H1 (cell line): ENCODE results near the gene TMEM41A. TPM values are rescaled to one million over a fixed set of nuclear protein-coding genes. Genes with fewer than 3 reads are reported as not detected.

ENCODE experiments used
- CTCF ChIA-PET: fragments of 300-600 bp; sonication (Branson Sonifier 250); formaldehyde crosslinking; loops from one replicate; lab custom pipeline; 2021; ENCODE audit not compliant: partially characterized antibody; lab: Charles Lee
- POLR2A ChIA-PET: fragments of 300-600 bp; sonication (Branson Sonifier 250); formaldehyde crosslinking; loops from one replicate; lab custom pipeline; 2021; ENCODE audit warnings: inconsistent platforms; ENCODE audit not compliant: partially characterized antibody; lab: Charles Lee
- DNase-seq, 2 experiments: peaks; one replicate each; pipeline versions ENCODE4 v3.0.0 to v3.0.0-alpha.2; 2010 to 2022; ENCODE audit warnings: low spot score in 2 of 2, low read depth in 1 of 2, mixed read lengths in 1 of 2
- FAIRE-seq: peaks from 2 replicates; lab custom pipeline; 2011; peaks lifted over from hg19 to GRCh38; lab: Jason Lieb, UNC
- H2AFZ ChIP-seq: 2 replicates; pipeline ENCODE4 v1.8.1; 2012; ENCODE audit warnings: low read length, inconsistent platforms
- H2AK5ac ChIP-seq: 2 replicates; pipeline ENCODE4 v1.6.1; 2013; ENCODE audit warnings: low read depth, low read length
- H2BK120ac ChIP-seq: replicated peaks from 2 replicates; pipeline ENCODE3; 2013; ENCODE audit warnings: low read depth, low read length, inconsistent platforms
- H2BK12ac ChIP-seq: 2 replicates; pipeline ENCODE4 v1.6.1; 2013; ENCODE audit warnings: low read depth, low read length
- H2BK15ac ChIP-seq: 2 replicates; pipeline ENCODE4 v1.6.1; 2013; ENCODE audit warnings: low read length
- H2BK20ac ChIP-seq: 2 replicates; pipeline ENCODE4 v1.6.1; 2013; ENCODE audit warnings: low read length
- H2BK5ac ChIP-seq: 2 replicates; pipeline ENCODE4 v1.6.1; 2013; ENCODE audit warnings: low read depth, low read length
- H3K14ac ChIP-seq: 2 replicates; pipeline ENCODE4 v1.6.1; 2013; ENCODE audit warnings: inconsistent platforms; ENCODE audit not compliant: insufficient read length
- H3K18ac ChIP-seq: 2 replicates; pipeline ENCODE4 v1.6.1; 2013; ENCODE audit warnings: low read length; ENCODE audit errors: extremely low read depth
- H3K23ac ChIP-seq: 2 replicates; pipeline ENCODE4 v1.6.1; 2013; ENCODE audit warnings: inconsistent platforms; ENCODE audit not compliant: insufficient read length
- H3K23me2 ChIP-seq: 2 replicates; pipeline ENCODE4 v1.6.1; 2013; ENCODE audit warnings: low read depth, low read length
- H3K27ac ChIP-seq: 2 replicates; pipeline ENCODE4 v1.6.1; 2011; ENCODE audit warnings: low read depth, low read length, inconsistent platforms
- H3K27me3 ChIP-seq, 4 experiments: replicated peaks in 1 of 4; 1 replicate in 1 of 4; 2 replicates in 3 of 4; pipeline versions ENCODE4 v1.6.1 to v1.8.1; 2011 to 2013; ENCODE audit warnings: low read length in 3 of 4, mild to moderate bottlenecking in 3 of 4, inconsistent platforms in 2 of 4, mixed read lengths in 2 of 4, moderate library complexity in 1 of 4; ENCODE audit not compliant: control insufficient read depth in 3 of 4, insufficient read depth in 3 of 4; ENCODE audit errors: extremely low read depth in 1 of 4
- H3K36me3 ChIP-seq, 4 experiments: 2 replicates each; pipeline versions ENCODE4 v1.6.1 to v1.8.1; 2011 to 2013; ENCODE audit warnings: mild to moderate bottlenecking in 4 of 4, low read length in 3 of 4, moderate library complexity in 2 of 4, control low read depth in 1 of 4, inconsistent platforms in 1 of 4; ENCODE audit not compliant: insufficient read depth in 4 of 4, control insufficient read depth in 2 of 4
- H3K4ac ChIP-seq: replicated peaks from 2 replicates; pipeline ENCODE3; 2013; ENCODE audit warnings: low read length, low read depth, mixed read lengths, inconsistent platforms; ENCODE audit not compliant: insufficient read length
- H3K4me1 ChIP-seq, 4 experiments: replicated peaks in 1 of 4; 1 replicate in 1 of 4; 2 replicates in 3 of 4; pipeline versions ENCODE4 v1.6.1 to v1.8.1; 2011 to 2013; ENCODE audit warnings: low read length in 3 of 4, inconsistent platforms in 2 of 4, mixed read lengths in 1 of 4; ENCODE audit not compliant: insufficient read depth in 4 of 4, control insufficient read depth in 3 of 4
- H3K4me2 ChIP-seq, 2 experiments: 2 replicates each; pipeline versions ENCODE4 v1.6.1 to v1.8.1; 2011 to 2013; ENCODE audit warnings: low read depth in 2 of 2, low read length in 2 of 2, control low read depth in 1 of 2, inconsistent platforms in 1 of 2, mild to moderate bottlenecking in 1 of 2; ENCODE audit not compliant: insufficient read depth in 1 of 2
- H3K4me3 ChIP-seq, 4 experiments: fragments of 200-600, 300-600 bp in 1 of 4; sonication (generic), shearing (Covaris generic), sonication (Bioruptor Twin) in 1 of 4; 2 replicates each; pipeline versions ENCODE4 v1.5.1 to v1.8.1; 2011 to 2016; ENCODE audit warnings: low read length in 4 of 4, low read depth in 3 of 4, control low read depth in 2 of 4, inconsistent platforms in 2 of 4, mild to moderate bottlenecking in 2 of 4, mixed read lengths in 1 of 4, moderate library complexity in 1 of 4; ENCODE audit not compliant: insufficient read depth in 2 of 4; ENCODE audit errors: extremely low read depth in 1 of 4
- H3K56ac ChIP-seq: replicated peaks from 2 replicates; pipeline ENCODE3; 2013; ENCODE audit warnings: low read depth, mild to moderate bottlenecking, mixed read lengths, low read length, inconsistent platforms; ENCODE audit not compliant: insufficient read length
- H3K79me1 ChIP-seq: 2 replicates; pipeline ENCODE4 v1.6.1; 2013; ENCODE audit warnings: low read depth, low read length, control low read depth
- H3K79me2 ChIP-seq, 2 experiments: 2 replicates each; pipeline versions ENCODE4 v1.6.1 to v1.8.1; 2012 to 2013; ENCODE audit warnings: low read length in 2 of 2, mild to moderate bottlenecking in 2 of 2, inconsistent platforms in 1 of 2; ENCODE audit not compliant: insufficient read depth in 2 of 2, control insufficient read depth in 1 of 2
- H3K9ac ChIP-seq, 4 experiments: replicated peaks in 1 of 4; 1 replicate in 1 of 4; 2 replicates in 3 of 4; pipeline versions ENCODE4 v1.6.1 to v1.8.1; 2011 to 2013; ENCODE audit warnings: low read depth in 3 of 4, low read length in 3 of 4, control low read depth in 2 of 4, mild to moderate bottlenecking in 2 of 4, moderate library complexity in 2 of 4, inconsistent platforms in 1 of 4; ENCODE audit errors: extremely low read depth in 1 of 4
- H3K9me3 ChIP-seq, 2 experiments: 2 replicates each; pipeline versions ENCODE4 v1.6.1 to v1.8.1; 2012 to 2013; ENCODE audit warnings: mild to moderate bottlenecking in 2 of 2, moderate library complexity in 2 of 2, control low read depth in 1 of 2, inconsistent platforms in 1 of 2, low read depth in 1 of 2, low read length in 1 of 2, mixed read lengths in 1 of 2; ENCODE audit not compliant: insufficient read depth in 2 of 2
- H4K20me1 ChIP-seq, 2 experiments: replicated peaks in 1 of 2; 2 replicates each; pipeline versions ENCODE3 to v1.8.1; 2011 to 2013; ENCODE audit warnings: inconsistent platforms in 2 of 2, low read length in 2 of 2, mild to moderate bottlenecking in 1 of 2; ENCODE audit not compliant: insufficient read depth in 2 of 2, control insufficient read depth in 1 of 2
- H4K5ac ChIP-seq: 2 replicates; pipeline ENCODE4 v1.6.1; 2013; ENCODE audit warnings: low read length, low read depth, mixed read lengths, inconsistent platforms; ENCODE audit not compliant: insufficient read length
- H4K8ac ChIP-seq: 2 replicates; pipeline ENCODE4 v1.8.0; 2013; ENCODE audit warnings: mild to moderate bottlenecking, moderate library complexity, low read length, inconsistent platforms; ENCODE audit not compliant: insufficient read depth; ENCODE audit errors: extremely low read depth
- H4K91ac ChIP-seq: replicated peaks from 2 replicates; pipeline ENCODE3; 2013; ENCODE audit warnings: low read length, mixed read lengths, inconsistent platforms; ENCODE audit not compliant: insufficient read length
- CREB1 ChIP-seq: IDR thresholded peaks from 2 replicates; pipeline ENCODE4 v1.6.1; 2012; ENCODE audit warnings: inconsistent platforms
- EZH2 ChIP-seq: fragments of 200-600 bp; sonication (generic); IDR thresholded peaks from 2 replicates; pipeline ENCODE4 v1.7.1; 2012; ENCODE audit warnings: low read depth, mild to moderate bottlenecking, moderate library complexity, low read length, inconsistent platforms; ENCODE audit not compliant: severe bottlenecking
- POLR2AphosphoS5 ChIP-seq: IDR thresholded peaks from 2 replicates; pipeline ENCODE4 v1.6.1; 2011; ENCODE audit warnings: low read depth, low read length
- TAF7 ChIP-seq: optimal IDR thresholded peaks from 2 replicates; pipeline ENCODE3; 2011; ENCODE audit warnings: low read depth, mild to moderate bottlenecking, inconsistent platforms, low read length, moderate library complexity, borderline replicate concordance
- TCF12 ChIP-seq: IDR thresholded peaks from 2 replicates; pipeline ENCODE4 v1.6.1; 2011; ENCODE audit warnings: low read depth, mild to moderate bottlenecking, low read length
- YY1 ChIP-seq: IDR thresholded peaks from 2 replicates; pipeline ENCODE4 v1.6.1; 2011; ENCODE audit warnings: low read depth, mild to moderate bottlenecking, low read length
- WGBS, 2 experiments: shearing (Covaris generic) in 1 of 2; methylation state at CpG; one replicate each; pipeline versions ENCODE4 v1.1.6 to v1.1.7; 2013 to 2015; ENCODE audit warnings: low lambda C conversion rate in 2 of 2, mixed read lengths in 2 of 2, inconsistent platforms in 1 of 2, low coverage in 1 of 2, missing lambda C conversion rate in 1 of 2; ENCODE audit not compliant: insufficient replicate concordance in 2 of 2, insufficient coverage in 1 of 2, insufficient read length in 1 of 2; ENCODE audit errors: extremely low coverage in 1 of 2, missing lambda C conversion rate in 1 of 2; 5-methylcytosine and 5-hydroxymethylcytosine counted together
- polyA plus RNA-seq, 7 experiments: library from polyadenylated mRNA; depleted of rRNA in 3 of 7; stranded (reverse) in 5 of 7; unstranded in 2 of 7; fragments of >200 nt in 5 of 7; fragments of 200-250 nt in 2 of 7; gene quantifications; 1 replicate in 5 of 7; 2 replicates in 1 of 7; 4 replicates in 1 of 7; pipeline versions ENCODE4 v1.2.1 to v1.2.3, GENCODE V29; 2011 to 2013; ENCODE audit warnings: missing spikeins in 2 of 7, mixed read lengths in 2 of 7
- total RNA-seq: library from RNA; stranded (reverse); fragmentation: NEBNext Ultra II Directional; extraction: Animal tissue kit (Norgen Biotek cat#: 25700); gene quantifications from 2 replicates; pipeline ENCODE4 v1.2.1, GENCODE V29; 2021

Gene TMEM41A
- total and polyA plus RNA-seq, 2 of the 8 experiments (the other 6 are each of a cell fraction or from before 2014, with no cell fraction given) = 14.1 to 17.5 TPM

- H3K27ac ChIP-seq = no peak overlapping the region
- H4K5ac ChIP-seq = no peak overlapping the region
- H2BK5ac ChIP-seq = no peak overlapping the region
- no peaks in the 10 kb centered on the region for H3K9me3 ChIP-seq
- H3K79me2 ChIP-seq = no peaks in the 10 kb centered on the region
- no peak overlapping the region for H3K4ac ChIP-seq
- H4K20me1 ChIP-seq = no peaks in the 10 kb centered on the region
- H3K79me1 ChIP-seq = no peaks in the 10 kb centered on the region
- H3K36me3 ChIP-seq = no peaks in the 10 kb centered on the region
- no peak overlapping the region for H2BK120ac ChIP-seq
- H3K18ac ChIP-seq = no peak overlapping the region
- H3K4me2 ChIP-seq = no peak overlapping the region
- H4K8ac ChIP-seq = no peak overlapping the region; the same call in 1 of the 2 replicates
- H3K23me2 ChIP-seq = no peaks in the 10 kb centered on the region
- no peak overlapping the region for H3K14ac ChIP-seq
- no peak overlapping the region for H3K4me3 ChIP-seq
- no peak overlapping the region for H3K56ac ChIP-seq
- H3K23ac ChIP-seq = no peak overlapping the region
- no peak overlapping the region for H2AK5ac ChIP-seq
- WGBS, 2 experiments = 90% methylated on average over 9 of the region's 9 CpGs; no CpG with 5 or more reads in 1 of the 2 experiments
- no peaks in the 10 kb centered on the region for H3K27me3 ChIP-seq
- H2BK12ac ChIP-seq = no peak overlapping the region
- POLR2A ChIA-PET = interaction anchor here (1.1 kb wide), 1 partner anchor 29 kb away, joined by 3 read pairs; the partner anchor contains the start of gene TMEM41A
- 0 out of 2 replicates have a peak overlapping the region, but pooled peaks have one; percentile 30 for H2AFZ ChIP-seq
- TF ChIP-seq TCF12 (no peak), TAF7 (no peak), YY1 (no peak), POLR2AphosphoS5 (no peak), CREB1 (no peak), EZH2 (no peak)
- TF ChIP-seq, all 59 proteins: peak for 0
- Histone ChIP-seq H3K9ac (no peak overlapping the region), H2BK15ac (no peak overlapping the region), H4K91ac (no peak overlapping the region), H3K4me1 (no peaks in the 10 kb centered on the region), H2BK20ac (no peak overlapping the region)
- CTCF ChIA-PET = interaction anchor here (1.1 to 1.5 kb wide), 3 partner anchors 9 to 218 kb away, joined by 3 to 6 read pairs (median 6); no protein-coding TSS in a partner anchor
- FAIRE-seq (no peak), DNase-seq (no peak)
Observed at GRCh38 chr3:185527364-185527763, 28.5 kb upstream of the TMEM41A start.
